A549 treated with Hydrocortisone at 1 μM for 4 hours (cell line): ENCODE measurements around the gene ZNF644. TPM values are rescaled to one million over a fixed set of nuclear protein-coding genes. Genes with fewer than 3 reads are reported as not detected.

Experiments
- total RNA-seq: library from RNA; stranded (reverse); fragments of 200-300 nt; extraction: Qiagen RNA extraction; gene quantifications from 5 replicates; pipeline ENCODE4 v1.2.3, GENCODE V29; 2022

The ZNF644 gene
- 16.8 to 20.4 TPM (median 17.6 TPM) in 5 replicates for total RNA-seq

DNA sequence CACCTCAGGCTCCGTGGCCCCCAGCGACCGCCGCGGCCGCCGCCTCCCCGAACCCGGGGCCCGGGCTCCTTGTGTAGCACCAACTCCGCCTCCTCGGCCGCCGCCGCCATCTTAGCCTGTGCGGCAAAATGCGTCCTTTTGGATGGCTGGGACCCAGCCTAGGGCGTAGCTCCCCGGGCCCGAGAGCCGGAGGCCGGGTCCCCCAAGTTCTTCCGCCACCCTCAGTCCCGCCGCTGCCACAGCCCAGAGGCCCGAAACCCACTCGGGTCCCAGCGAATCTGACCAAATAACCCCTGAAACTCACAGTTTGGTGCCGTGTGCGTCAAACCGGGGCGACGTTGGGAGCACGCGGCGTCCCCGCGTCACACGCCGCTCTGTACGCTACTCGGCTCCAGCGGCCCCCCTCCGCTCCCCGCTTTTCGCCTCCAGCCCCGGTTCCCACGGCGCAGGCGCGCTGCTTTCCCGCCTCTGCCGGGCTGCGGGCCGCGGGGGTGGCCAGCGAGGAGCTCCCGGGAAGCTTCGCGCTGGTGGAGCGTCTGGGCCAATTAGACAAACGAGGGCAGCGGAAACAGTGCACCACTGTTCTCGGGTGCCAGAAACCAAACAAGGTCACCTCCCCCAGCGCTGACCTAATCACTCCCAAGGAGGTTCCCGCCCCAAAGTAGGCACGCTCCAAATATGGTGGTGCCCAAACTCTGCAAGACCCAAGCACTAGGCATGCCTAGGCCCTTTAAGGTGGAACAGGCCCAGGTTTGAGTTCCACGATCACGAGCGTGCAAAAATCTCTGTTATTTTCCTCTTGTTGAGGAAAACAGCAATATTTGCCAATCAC lies at the start of gene ZNF644:
Gene ZNF644, minus strand, starts transcription at position 350 of the 832 bp plus-strand sequence. CDS start 39,682 bp downstream, outside the sequence.

